IMR-90 (cell line): Measurements from ENCODE around the gene KAZALD1. TPM values are rescaled to one million over a fixed set of nuclear protein-coding genes. Genes with fewer than 3 reads are reported as not detected.

ENCODE experiments used
- ATAC-seq: fragments of 200-7000 bp; cut with Tn5 transposase; 2 replicates; pipeline ENCODE4 v1.9.1; 2020; ENCODE audit warnings: low read depth, mild to moderate bottlenecking, moderate library complexity
- BruUV-seq: library from RNA; stranded (reverse); fragments of 400-500 nt; replicated peaks from 2 replicates; lab custom pipeline; 2021; lab: Mats Ljungman, UMichigan
- CTCF ChIA-PET: fragments of 300-600 bp; formaldehyde crosslinking; extraction: SDS; loops from one replicate; lab custom pipeline; 2021; ENCODE audit warnings: antibody characterized with exemption; lab: Yijun Ruan, JAX
- POLR2A ChIA-PET: fragments of 300-600 bp; sonication (Branson Sonifier 250); formaldehyde crosslinking; loops from one replicate; lab custom pipeline; 2022; ENCODE audit warnings: antibody characterized with exemption; ENCODE audit not compliant: unreplicated experiment; lab: Charles Lee
- DNase-seq: peaks from one replicate; pipeline ENCODE4 v3.0.0; 2013
- H2AFZ ChIP-seq: replicated peaks from 2 replicates; pipeline ENCODE3; 2013; ENCODE audit warnings: low read length, mild to moderate bottlenecking; ENCODE audit not compliant: poor library complexity
- H2AK5ac ChIP-seq: 2 replicates; pipeline ENCODE4 v1.6.1; 2013; ENCODE audit warnings: low read depth, low read length, inconsistent platforms
- H2AK9ac ChIP-seq: replicated peaks from 2 replicates; pipeline ENCODE3; 2013; ENCODE audit warnings: mild to moderate bottlenecking, low read depth, low read length, moderate library complexity; ENCODE audit not compliant: poor library complexity
- H2BK120ac ChIP-seq: 2 replicates; pipeline ENCODE4 v1.6.1; 2013; ENCODE audit warnings: low read depth, low read length, inconsistent platforms
- H2BK15ac ChIP-seq: 3 replicates; pipeline ENCODE4 v1.6.1; 2013; ENCODE audit warnings: low read depth, low read length, inconsistent platforms
- H2BK20ac ChIP-seq: 2 replicates; pipeline ENCODE4 v1.6.1; 2013; ENCODE audit warnings: low read depth, mild to moderate bottlenecking, inconsistent platforms, low read length, moderate library complexity
- H2BK5ac ChIP-seq: 2 replicates; pipeline ENCODE4 v1.6.1; 2013; ENCODE audit warnings: mild to moderate bottlenecking, low read depth, low read length, inconsistent platforms; ENCODE audit not compliant: poor library complexity, severe bottlenecking
- H3K14ac ChIP-seq: replicated peaks from 2 replicates; pipeline ENCODE4 v1.6.1; 2013; ENCODE audit warnings: low read depth, low read length, inconsistent platforms
- H3K18ac ChIP-seq: 2 replicates; pipeline ENCODE4 v1.6.1; 2013; ENCODE audit warnings: low read depth, low read length, control low read depth
- H3K23ac ChIP-seq: 2 replicates; pipeline ENCODE4 v1.6.1; 2013; ENCODE audit warnings: low read depth, low read length, inconsistent platforms
- H3K27ac ChIP-seq: 2 replicates; pipeline ENCODE4 v1.5.1; 2013; ENCODE audit warnings: mild to moderate bottlenecking, control low read depth, low read length; ENCODE audit not compliant: insufficient read depth
- H3K27me3 ChIP-seq: 2 replicates; pipeline ENCODE4 v1.6.1; 2013; ENCODE audit warnings: low read length; ENCODE audit not compliant: control insufficient read depth, insufficient read depth
- H3K36me3 ChIP-seq: 2 replicates; pipeline ENCODE4 v1.6.1; 2013; ENCODE audit warnings: low read length, mixed read lengths; ENCODE audit not compliant: control insufficient read depth, insufficient read depth
- H3K4ac ChIP-seq: 2 replicates; pipeline ENCODE4 v1.6.1; 2013; ENCODE audit warnings: low read depth, low read length, inconsistent platforms
- H3K4me1 ChIP-seq: 2 replicates; pipeline ENCODE4 v1.6.1; 2013; ENCODE audit warnings: low read length, mixed read lengths; ENCODE audit not compliant: control insufficient read depth, insufficient read depth
- H3K4me2 ChIP-seq: 2 replicates; pipeline ENCODE4 v1.6.1; 2013; ENCODE audit warnings: low read depth, mild to moderate bottlenecking, control low read depth, low read length, moderate library complexity
- H3K4me3 ChIP-seq: 2 replicates; pipeline ENCODE4 v1.5.1; 2013; ENCODE audit warnings: low read depth, mild to moderate bottlenecking, control low read depth, low read length, moderate library complexity; ENCODE audit not compliant: insufficient read depth
- H3K56ac ChIP-seq: 2 replicates; pipeline ENCODE4 v1.6.1; 2013; ENCODE audit warnings: low read length, inconsistent platforms; ENCODE audit not compliant: insufficient read depth; ENCODE audit errors: extremely low read depth
- H3K79me1 ChIP-seq, 2 experiments: 2 replicates each; pipeline ENCODE4 v1.6.1; 2013; ENCODE audit warnings: low read length in 2 of 2, inconsistent platforms in 1 of 2, low read depth in 1 of 2
- H3K9ac ChIP-seq: 2 replicates; pipeline ENCODE4 v1.6.1; 2013; ENCODE audit warnings: low read depth, low read length, control low read depth
- H3K9me1 ChIP-seq: 2 replicates; pipeline ENCODE4 v1.6.1; 2013; ENCODE audit warnings: low read length, inconsistent platforms; ENCODE audit not compliant: insufficient read depth
- H3K9me3 ChIP-seq: 2 replicates; pipeline ENCODE4 v1.6.1; 2013; ENCODE audit warnings: low read length; ENCODE audit not compliant: control insufficient read depth, insufficient read depth
- H4K20me1 ChIP-seq: 2 replicates; pipeline ENCODE4 v1.6.1; 2013; ENCODE audit warnings: low read length, inconsistent platforms; ENCODE audit not compliant: insufficient read depth
- H4K5ac ChIP-seq: 2 replicates; pipeline ENCODE4 v1.6.1; 2013; ENCODE audit warnings: mild to moderate bottlenecking, low read depth, low read length, control low read depth
- H4K8ac ChIP-seq, 2 experiments: 2 replicates each; pipeline ENCODE4 v1.6.1; 2013; ENCODE audit warnings: low read depth in 2 of 2, low read length in 2 of 2, control low read depth in 1 of 2, inconsistent platforms in 1 of 2
- H4K91ac ChIP-seq: 2 replicates; pipeline ENCODE4 v1.6.1; 2013; ENCODE audit warnings: low read depth, low read length, inconsistent platforms; ENCODE audit not compliant: insufficient read depth
- CEBPB ChIP-seq: IDR thresholded peaks from 2 replicates; pipeline ENCODE4 v1.6.1; 2012; ENCODE audit warnings: low read depth, low read length, improper control_type of control experiment
- FOS ChIP-seq: fragments of 150-350 bp; IDR thresholded peaks from 2 replicates; pipeline ENCODE4 v1.6.1; 2016; ENCODE audit warnings: low read depth, low read length
- MAFK ChIP-seq: IDR thresholded peaks from 2 replicates; pipeline ENCODE4 v1.6.1; 2012; ENCODE audit warnings: low read depth, low read length, improper control_type of control experiment
- MAZ ChIP-seq: IDR thresholded peaks from 2 replicates; pipeline ENCODE4 v1.6.1; 2012; ENCODE audit warnings: low read depth, mild to moderate bottlenecking, low read length, improper control_type of control experiment, moderate library complexity, borderline replicate concordance
- MXI1 ChIP-seq: IDR thresholded peaks from 2 replicates; pipeline ENCODE4 v1.6.1; 2012; ENCODE audit warnings: low read depth, mild to moderate bottlenecking, low read length, moderate library complexity, borderline replicate concordance
- NFE2L2 ChIP-seq: fragments of 150-350 bp; IDR thresholded peaks from 2 replicates; pipeline ENCODE4 v1.6.1; 2016; ENCODE audit warnings: low read depth, mild to moderate bottlenecking, low read length
- POLR2A ChIP-seq: IDR thresholded peaks from 2 replicates; pipeline ENCODE4 v1.6.1; 2012; ENCODE audit warnings: mild to moderate bottlenecking, low read depth, low read length
- RAD21 ChIP-seq: IDR thresholded peaks from 2 replicates; pipeline ENCODE4 v1.6.1; 2012; ENCODE audit warnings: low read length, improper control_type of control experiment
- RCOR1 ChIP-seq: IDR thresholded peaks from 2 replicates; pipeline ENCODE4 v1.6.1; 2012; ENCODE audit warnings: mild to moderate bottlenecking, low read length, improper control_type of control experiment; ENCODE audit not compliant: insufficient replicate concordance
- RFX5 ChIP-seq: IDR thresholded peaks from 2 replicates; pipeline ENCODE4 v1.8.0; 2012; ENCODE audit warnings: low read depth, mild to moderate bottlenecking, low read length, moderate library complexity
- SMC3 ChIP-seq: fragments of 150-350 bp; IDR thresholded peaks from 2 replicates; pipeline ENCODE4 v1.6.1; 2016; ENCODE audit warnings: low read depth, mild to moderate bottlenecking, antibody characterized with exemption, low read length, moderate library complexity
- WGBS, 2 experiments: methylation state at CpG; one replicate each; pipeline versions ENCODE4 v1.1.5 to v1.1.7; 2013; ENCODE audit warnings: missing lambda C conversion rate in 2 of 2; ENCODE audit not compliant: insufficient read length in 1 of 2; ENCODE audit errors: extremely low coverage in 2 of 2; 5-methylcytosine and 5-hydroxymethylcytosine counted together
- dilution Hi-C: fragments of 300-500 bp; cut with HindIII; formaldehyde crosslinking; loops from one replicate; pipeline ENCODE4 v1.14.3; 2018; ENCODE audit warnings: low sequenced_read_pairs; ENCODE audit not compliant: unreplicated experiment
- in situ Hi-C: fragments of 300-500 bp; cut with MboI; formaldehyde crosslinking; loops from 3 replicates; pipeline ENCODE4 v1.14.3; 2019; ENCODE audit warnings: low sequenced_read_pairs, inconsistent platforms, mixed read lengths
- intact Hi-C: fragments of 100-400 bp; cut with micrococcal nuclease; formaldehyde crosslinking; loops from 2 replicates; pipeline ENCODE4 v1.10.0; 2022
- polyA plus RNA-seq, 3 experiments: library from polyadenylated mRNA; depleted of rRNA; stranded (reverse); fragments of >200 nt; gene quantifications; 2 replicates each; pipeline ENCODE4 v1.2.3, GENCODE V29; 2012; ENCODE audit warnings: low replicate concordance in 1 of 3
- total RNA-seq: library from RNA; depleted of rRNA; stranded (reverse); fragments of >200 nt; gene quantifications from 2 replicates; pipeline ENCODE4 v1.2.3, GENCODE V29; 2012
- TF ChIP-seq, protein P1 (sequence below): fragments of 150-350 bp; IDR thresholded peaks from 2 replicates; pipeline ENCODE4 v1.6.1; 2017; ENCODE audit warnings: mild to moderate bottlenecking, antibody characterized with exemption, low read length, low read depth
- TF ChIP-seq, protein P2 (sequence below): conservative IDR thresholded peaks from 2 replicates; pipeline ENCODE4 v1.5.1; 2012; ENCODE audit warnings: mild to moderate bottlenecking, low read depth, low read length, improper control_type of control experiment

The KAZALD1 gene
- total and polyA plus RNA-seq, 2 of the 4 experiments (the other 2 are of a cell fraction) = 9.1 to 18.6 TPM

DNA sequence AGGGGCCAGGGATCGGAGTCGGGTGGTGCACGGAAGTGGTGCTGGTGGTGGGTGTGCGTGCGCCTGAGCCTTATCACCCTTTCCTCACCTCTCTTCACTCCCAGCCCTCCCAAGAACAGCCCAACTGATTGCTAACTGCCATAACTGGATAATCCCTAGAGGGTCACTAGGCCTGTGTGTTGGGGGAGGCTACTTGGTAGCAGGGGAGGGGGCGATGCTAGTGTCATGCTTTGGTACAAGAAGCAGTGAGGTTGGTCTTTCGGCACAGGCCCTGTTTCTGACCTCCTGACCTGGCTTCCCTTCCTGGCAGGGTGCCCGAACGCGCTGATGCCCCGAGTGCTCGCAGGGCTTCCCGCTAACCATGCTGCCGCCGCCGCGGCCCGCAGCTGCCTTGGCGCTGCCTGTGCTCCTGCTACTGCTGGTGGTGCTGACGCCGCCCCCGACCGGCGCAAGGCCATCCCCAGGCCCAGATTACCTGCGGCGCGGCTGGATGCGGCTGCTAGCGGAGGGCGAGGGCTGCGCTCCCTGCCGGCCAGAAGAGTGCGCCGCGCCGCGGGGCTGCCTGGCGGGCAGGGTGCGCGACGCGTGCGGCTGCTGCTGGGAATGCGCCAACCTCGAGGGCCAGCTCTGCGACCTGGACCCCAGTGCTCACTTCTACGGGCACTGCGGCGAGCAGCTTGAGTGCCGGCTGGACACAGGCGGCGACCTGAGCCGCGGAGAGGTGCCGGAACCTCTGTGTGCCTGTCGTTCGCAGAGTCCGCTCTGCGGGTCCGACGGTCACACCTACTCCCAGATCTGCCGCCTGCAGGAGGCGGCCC, 652 bp downstream of the KAZALD1 start:
- peak overlapping the region; percentile 91 for H4K91ac ChIP-seq
- peak overlapping the region; percentile 55 for H2BK20ac ChIP-seq
- dilution Hi-C loops (no loop called here), intact Hi-C loops (no loop called here), in situ Hi-C loops (no loop called here)
- peak overlapping the region; percentile 97 for H3K4me2 ChIP-seq
- BruUV-seq = no TSS peak
- peak overlapping the region; percentile 100 for H2AK9ac ChIP-seq
- H3K4ac ChIP-seq = peak overlapping the region; percentile 97
- H3K23ac ChIP-seq = peak overlapping the region; percentile 98
- H3K79me1 ChIP-seq = peaks cover 0 to 42% of the 10 kb centered on the region in 2 experiments; a peak in 3 of 4 replicates
- H4K20me1 ChIP-seq = no peaks in the 10 kb centered on the region; the same call in none of the 2 replicates
- ChIA-PET POLR2A (interaction anchor here (0.6 to 1.3 kb wide), 4 partner anchors 11 to 80 kb away, joined by 3 to 11 read pairs (median 4); no protein-coding TSS in a partner anchor), CTCF (interaction anchor here (0.7 to 2.1 kb wide), 7 partner anchors 10 to 80 kb away, joined by 3 to 9 read pairs (median 3); no protein-coding TSS in a partner anchor)
- peak overlapping the region; percentile 94 to 98 for H4K8ac ChIP-seq
- peak; percentile 43 for DNase-seq
- peak overlapping the region; percentile 81; the same call in 1 of the 3 replicates for H2BK15ac ChIP-seq
- no peaks in the 10 kb centered on the region for H3K27me3 ChIP-seq
- peak overlapping the region; percentile 100 for H3K56ac ChIP-seq
- H3K4me3 ChIP-seq = peak overlapping the region; percentile 81
- peak overlapping the region; percentile 95 for H2BK5ac ChIP-seq
- H3K4me1 ChIP-seq = peaks cover 22% of the 10 kb centered on the region
- peak overlapping the region; percentile 43 for H3K18ac ChIP-seq
- peak overlapping the region; percentile 92 for H3K14ac ChIP-seq
- H2AFZ ChIP-seq = peak overlapping the region; percentile 100
- H2AK5ac ChIP-seq = peak overlapping the region; percentile 99
- H4K5ac ChIP-seq = peak overlapping the region; percentile 43
- H3K27ac ChIP-seq = peak overlapping the region; percentile 97
- H3K9ac ChIP-seq = peak overlapping the region; percentile 86
- H3K9me3 ChIP-seq = no peaks in the 10 kb centered on the region
- H3K36me3 ChIP-seq = no peaks in the 10 kb centered on the region
- peaks cover 8% of the 10 kb centered on the region for H3K9me1 ChIP-seq
- H2BK120ac ChIP-seq = peak overlapping the region; percentile 77
- peak; percentile 7 for ATAC-seq
- 1% methylated on average over 24 of the region's 63 CpGs; no CpG with 5 or more reads in 1 of the 2 experiments for WGBS, 2 experiments
- no peak for TF ChIP-seq POLR2A
- TF ChIP-seq FOS = no peak
- TF ChIP-seq MAFK = no peak
- TF ChIP-seq, protein P1, sequence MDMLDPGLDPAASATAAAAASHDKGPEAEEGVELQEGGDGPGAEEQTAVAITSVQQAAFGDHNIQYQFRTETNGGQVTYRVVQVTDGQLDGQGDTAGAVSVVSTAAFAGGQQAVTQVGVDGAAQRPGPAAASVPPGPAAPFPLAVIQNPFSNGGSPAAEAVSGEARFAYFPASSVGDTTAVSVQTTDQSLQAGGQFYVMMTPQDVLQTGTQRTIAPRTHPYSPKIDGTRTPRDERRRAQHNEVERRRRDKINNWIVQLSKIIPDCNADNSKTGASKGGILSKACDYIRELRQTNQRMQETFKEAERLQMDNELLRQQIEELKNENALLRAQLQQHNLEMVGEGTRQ = no peak
- no peak for TF ChIP-seq NFE2L2
- TF ChIP-seq CEBPB = no peak
- peak; percentile 30; the same call in 1 of the 2 replicates for TF ChIP-seq RAD21
- TF ChIP-seq, protein P2, sequence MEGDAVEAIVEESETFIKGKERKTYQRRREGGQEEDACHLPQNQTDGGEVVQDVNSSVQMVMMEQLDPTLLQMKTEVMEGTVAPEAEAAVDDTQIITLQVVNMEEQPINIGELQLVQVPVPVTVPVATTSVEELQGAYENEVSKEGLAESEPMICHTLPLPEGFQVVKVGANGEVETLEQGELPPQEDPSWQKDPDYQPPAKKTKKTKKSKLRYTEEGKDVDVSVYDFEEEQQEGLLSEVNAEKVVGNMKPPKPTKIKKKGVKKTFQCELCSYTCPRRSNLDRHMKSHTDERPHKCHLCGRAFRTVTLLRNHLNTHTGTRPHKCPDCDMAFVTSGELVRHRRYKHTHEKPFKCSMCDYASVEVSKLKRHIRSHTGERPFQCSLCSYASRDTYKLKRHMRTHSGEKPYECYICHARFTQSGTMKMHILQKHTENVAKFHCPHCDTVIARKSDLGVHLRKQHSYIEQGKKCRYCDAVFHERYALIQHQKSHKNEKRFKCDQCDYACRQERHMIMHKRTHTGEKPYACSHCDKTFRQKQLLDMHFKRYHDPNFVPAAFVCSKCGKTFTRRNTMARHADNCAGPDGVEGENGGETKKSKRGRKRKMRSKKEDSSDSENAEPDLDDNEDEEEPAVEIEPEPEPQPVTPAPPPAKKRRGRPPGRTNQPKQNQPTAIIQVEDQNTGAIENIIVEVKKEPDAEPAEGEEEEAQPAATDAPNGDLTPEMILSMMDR = peak; percentile 59
- TF ChIP-seq SMC3 = peak; percentile 30
- TF ChIP-seq RFX5 = no peak
- peak; percentile 26; the same call in 1 of the 2 replicates for TF ChIP-seq MAZ
- 0 out of 2 replicates have a peak, but pooled peaks have one; percentile 35 for TF ChIP-seq MXI1
- no peak for TF ChIP-seq RCOR1
